Stomach (tissue), 9 donors: Measurements from ENCODE around the gene DLG2. TPM values are rescaled to one million over a fixed set of nuclear protein-coding genes. Genes with fewer than 3 reads are reported as not detected.

Experiments
- DNase-seq, 2 donors: peaks; one replicate each; pipeline versions ENCODE4 v3.0.0 to v3.0.0-alpha.2; 2013 to 2019
- H3K27ac ChIP-seq, 5 donors: fragments of 200-600 bp in 4 of 5; sonication (generic) in 4 of 5; one replicate each; pipeline ENCODE4 v1.5.1; 2013 to 2019; ENCODE audit warnings: mild to moderate bottlenecking in 1 of 5, moderate library complexity in 1 of 5
- H3K27me3 ChIP-seq, 3 donors: fragments of 200-600 bp; sonication (generic); one replicate each; pipeline ENCODE4 v1.5.1; 2017 to 2019; ENCODE audit warnings: mixed run types in 1 of 3
- H3K36me3 ChIP-seq, 4 donors: fragments of 200-600 bp; sonication (generic); 1 replicate in 3 of 4; 2 replicates in 1 of 4; pipeline ENCODE4 v1.5.1; 2016 to 2019
- H3K4me1 ChIP-seq, 4 donors: fragments of 200-600 bp; sonication (generic); one replicate each; pipeline ENCODE4 v1.5.1; 2016 to 2019
- H3K4me3 ChIP-seq, 4 donors: fragments of 200-600 bp; sonication (generic) in 3 of 4; one replicate each; pipeline ENCODE4 v1.5.1; 2016 to 2019; ENCODE audit warnings: mild to moderate bottlenecking in 1 of 4
- H3K9me3 ChIP-seq, 4 donors: fragments of 200-600 bp; sonication (generic); one replicate each; pipeline ENCODE4 v1.5.1; 2016 to 2019
- CTCF ChIP-seq, 7 experiments: fragments of 450-650 bp in 4 of 7; fragments of 200-600 bp in 3 of 7; sonication (generic) in 3 of 7; IDR thresholded peaks; one replicate each; pipeline ENCODE4 v1.5.1; 2016 to 2019; ENCODE audit warnings: antibody characterized with exemption in 7 of 7, control low read depth in 2 of 7, mild to moderate bottlenecking in 1 of 7
- EP300 ChIP-seq: sonication (generic); formaldehyde crosslinking; IDR thresholded peaks from one replicate; pipeline ENCODE4 v1.6.1; 2017; ENCODE audit warnings: antibody characterized with exemption
- POLR2A ChIP-seq, 4 donors: fragments of 450-650 bp; IDR thresholded peaks; one replicate each; pipeline ENCODE4 v1.6.1; 2016; ENCODE audit warnings: antibody characterized with exemption in 4 of 4, control low read depth in 2 of 4, mild to moderate bottlenecking in 1 of 4, moderate library complexity in 1 of 4
- POLR2AphosphoS5 ChIP-seq, 3 donors: sonication (generic); formaldehyde crosslinking; IDR thresholded peaks; one replicate each; pipeline ENCODE4 v1.6.1; 2016; ENCODE audit warnings: antibody characterized with exemption in 3 of 3
- WGBS, 5 donors: extraction: QIAGEN DNeasy Blood & Tissue Kit in 3 of 5; methylation state at CpG; one replicate each; pipeline versions ENCODE4 v1.1.5 to v1.1.7; 2013 to 2018; 5-methylcytosine and 5-hydroxymethylcytosine counted together
- intact Hi-C: fragments of 100-400 bp; cut with DNase I; formaldehyde crosslinking; loops from one replicate; pipeline ENCODE4 v1.15.1; 2023; ENCODE audit warnings: low total_unique reads
- polyA plus RNA-seq, 3 donors: library from polyadenylated mRNA; stranded (reverse); fragments of 200-250 nt; gene quantifications; one replicate each; pipeline ENCODE4 v1.2.3, GENCODE V29; 2013
- total RNA-seq, 5 donors: library from RNA; depleted of rRNA; stranded (reverse); fragments of >200 nt; gene quantifications; one replicate each; pipeline versions ENCODE4 v1.1.0 to v1.2.3, GENCODE V29; 2014 to 2016
- donor health status: healthy with polysubstance abuse.
- donor health status: Bipolar disorder and iron deficiency.
- donor health status: healthy.

DLG2 gene
- total and polyA plus RNA-seq, 8 donors: 1.3 to 19.1 (median 3.5) TPM

- no peak overlapping the region for H3K27ac ChIP-seq
- no peak overlapping the region for H3K4me3 ChIP-seq
- H3K9me3 ChIP-seq: peaks cover 9 to 30% (median 20%) of the 10 kb centered on the region in 4 donors
- no peak for TF ChIP-seq EP300
- TF ChIP-seq POLR2A (IDR thresholded peaks at IDR 0.05): no peak
- no peak for TF ChIP-seq CTCF (IDR thresholded peaks at IDR 0.05)
- TF ChIP-seq POLR2AphosphoS5 (IDR thresholded peaks at IDR 0.05): no peak
- no peak for DNase-seq
- intact Hi-C loops: no loop called here
- no peaks in the 10 kb centered on the region for H3K36me3 ChIP-seq
- WGBS, 5 donors: 57 to 64% (median 61%) methylated on average over 3 of the region's 3 CpGs
- no peaks in the 10 kb centered on the region for H3K4me1 ChIP-seq
- no peaks in the 10 kb centered on the region for H3K27me3 ChIP-seq
These were observed 101.5 kb downstream of the DLG2 start for GRCh38 chr11:85525686-85526085.

GRCh38 chr11:85517272-85517671 is 109.9 kb downstream of the DLG2 start:
- H3K27ac ChIP-seq: no peak overlapping the region
- TF ChIP-seq POLR2AphosphoS5 (IDR thresholded peaks at IDR 0.05) (no peak), POLR2A (IDR thresholded peaks at IDR 0.05) (no peak), EP300 (no peak), CTCF (IDR thresholded peaks at IDR 0.05) (no peak)
- H3K4me1 ChIP-seq: no peaks in the 10 kb centered on the region
- H3K9me3 ChIP-seq: peaks cover 8 to 41% (median 20%) of the 10 kb centered on the region in 4 donors
- DNase-seq: no peak
- no peaks in the 10 kb centered on the region for H3K27me3 ChIP-seq
- H3K4me3 ChIP-seq: no peak overlapping the region
- H3K36me3 ChIP-seq: no peaks in the 10 kb centered on the region
- intact Hi-C loops: no loop called here

- peaks cover 0 to 21% (median 11%) of the 10 kb centered on the region in 4 donors for H3K9me3 ChIP-seq
- no peak for DNase-seq
- WGBS, 5 donors: 80 to 86% (median 84%) methylated on average over 5 of the region's 5 CpGs
- no peaks in the 10 kb centered on the region for H3K4me1 ChIP-seq
- no peak for TF ChIP-seq POLR2AphosphoS5 (IDR thresholded peaks at IDR 0.05)
- no peak for TF ChIP-seq CTCF (IDR thresholded peaks at IDR 0.05)
- no peak for TF ChIP-seq POLR2A (IDR thresholded peaks at IDR 0.05)
- TF ChIP-seq EP300: no peak
- intact Hi-C loops: no loop called here
- no peaks in the 10 kb centered on the region for H3K36me3 ChIP-seq
- H3K4me3 ChIP-seq: no peak overlapping the region
- no peaks in the 10 kb centered on the region for H3K27me3 ChIP-seq
- no peak overlapping the region for H3K27ac ChIP-seq
These were observed 131.2 kb downstream of the DLG2 start for GRCh38 chr11:85495918-85496317.

GRCh38 chr11:85494396-85494795 is 132.7 kb downstream of the DLG2 start:
- no peaks in the 10 kb centered on the region for H3K4me1 ChIP-seq
- WGBS, 5 donors: 0 to 64% (median 2%) methylated on average over 1 of the region's 1 CpG
- no peak overlapping the region for H3K4me3 ChIP-seq
- no peak for TF ChIP-seq POLR2AphosphoS5 (IDR thresholded peaks at IDR 0.05)
- TF ChIP-seq POLR2A (IDR thresholded peaks at IDR 0.05): no peak
- no peak for TF ChIP-seq EP300
- TF ChIP-seq CTCF (IDR thresholded peaks at IDR 0.05): no peak
- H3K27ac ChIP-seq: no peak overlapping the region
- no peaks in the 10 kb centered on the region for H3K36me3 ChIP-seq
- H3K27me3 ChIP-seq: no peaks in the 10 kb centered on the region
- H3K9me3 ChIP-seq: peaks cover 0 to 21% (median 9%) of the 10 kb centered on the region in 4 donors
- intact Hi-C loops: no loop called here
- no peak for DNase-seq
